K562 (cell line): ENCODE results near the gene FGR. TPM values are rescaled to one million over a fixed set of nuclear protein-coding genes. Genes with fewer than 3 reads are reported as not detected.

ENCODE experiments used
- CBFA2T2 ChIP-seq: fragments of 450-650 bp; conservative IDR thresholded peaks from 2 replicates; pipeline ENCODE4 v1.6.1; 2017; ENCODE audit warnings: mild to moderate bottlenecking
- CGGBP1 ChIP-seq: fragments of 250-450 bp; sonication (Bioruptor Pico); IDR thresholded peaks from 2 replicates; pipeline ENCODE4 v1.9.0; 2021; ENCODE audit warnings: mild to moderate bottlenecking
- FOXK1 ChIP-seq: sonication (generic); formaldehyde crosslinking; IDR thresholded peaks from 2 replicates; pipeline ENCODE4 v1.8.0; 2022; ENCODE audit warnings: missing genetic modification reagents, mild to moderate bottlenecking, borderline replicate concordance
- GMEB1 ChIP-seq: fragments of 250-450 bp; sonication (Bioruptor Pico); IDR thresholded peaks from 2 replicates; pipeline ENCODE4 v1.4.0; 2020; ENCODE audit warnings: mild to moderate bottlenecking
- MGA ChIP-seq: fragments of 450-650 bp; IDR thresholded peaks from 2 replicates; pipeline ENCODE4 v1.6.1; 2016; ENCODE audit warnings: mild to moderate bottlenecking, moderate library complexity
- NCOA4 ChIP-seq: fragments of 450-650 bp; IDR thresholded peaks from 2 replicates; pipeline ENCODE4 v1.6.1; 2018; ENCODE audit warnings: mild to moderate bottlenecking; ENCODE audit not compliant: partially characterized antibody
- RNF2 ChIP-seq: sonication (generic); IDR thresholded peaks from 2 replicates; pipeline ENCODE4 v1.6.1; 2016
- SAFB2 ChIP-seq: fragments of 200-400 bp; formaldehyde crosslinking; IDR thresholded peaks from 2 replicates; pipeline ENCODE4 v1.6.1; 2018; ENCODE audit warnings: borderline replicate concordance, low read length, low read depth, moderate library complexity; ENCODE audit not compliant: severe bottlenecking
- ZNF124 ChIP-seq: sonication (generic); formaldehyde crosslinking; IDR thresholded peaks from 2 replicates; pipeline ENCODE4 v1.8.1; 2022; ENCODE audit warnings: missing genetic modification reagents
- polyA plus RNA-seq, 8 experiments: library from polyadenylated mRNA; depleted of rRNA in 4 of 8; stranded (reverse) in 5 of 8; unstranded in 3 of 8; fragments of >200 nt; fragmentation: Nextera tagmentation in 2 of 8; fragmentation: Illumina TruSeq in 1 of 8; extraction: Ambion mirVana in 2 of 8; extraction: Trizol in 1 of 8; gene quantifications; 2 replicates each; pipeline versions ENCODE4 v1.2.1 to v1.2.3, GENCODE V29; 2011 to 2014; ENCODE audit warnings: inconsistent platforms in 1 of 8, missing spikeins in 1 of 8
- total RNA-seq, 7 experiments: library from RNA; depleted of rRNA in 6 of 7; stranded (reverse); fragments of >200 nt in 6 of 7; fragmentation: Illumina TruSeq in 2 of 7; extraction: Trizol in 2 of 7; gene quantifications; 2 replicates each; pipeline versions ENCODE4 v1.2.1 to v1.2.3, GENCODE V29; 2011 to 2021; ENCODE audit warnings: low replicate concordance in 1 of 7

Gene FGR
- total and polyA plus RNA-seq, 9 of the 15 experiments (the other 6 are each of a cell fraction or from before 2014, with no cell fraction given) = 0.04 to 0.11 TPM; not detected in 7

- TF ChIP-seq MGA (peak; percentile 24; the same call in 1 of the 2 replicates), ZNF124 (CRISPR knock-in tag) (no peak), CBFA2T2 (no peak), FOXK1 (0 out of 2 replicates have a peak, but pooled peaks have one; percentile 18), NCOA4 (no peak), GMEB1 (CRISPR knock-in tag) (no peak), RNF2 (no peak), SAFB2 (no peak), CGGBP1 (CRISPR knock-in tag) (no peak)
Observed at GRCh38 chr1:27671964-27672749, 37.2 kb upstream of the FGR start, which contains the start of gene IFI6 (continued).
